Astrocyte of the spinal cord (primary cell): Measurements from ENCODE around the gene ELMOD3.
"Not testable (repeated sequence)": the region's sequence is repeated elsewhere in the genome, so short reads cannot be mapped to it uniquely, and the experiment has no call there.

Experiments
- DNase-seq: peaks from one replicate; pipeline ENCODE4 v3.0.0; 2011; ENCODE audit warnings: low read depth, low spot score
- H3K4me3 ChIP-seq: 2 replicates; pipeline ENCODE4 v1.5.1; 2011; ENCODE audit warnings: low read depth, mild to moderate bottlenecking, low read length, moderate library complexity
- CTCF ChIP-seq: IDR thresholded peaks from 2 replicates; pipeline ENCODE4 v1.5.1; 2012; ENCODE audit warnings: low read depth, mild to moderate bottlenecking, low read length, inconsistent platforms
- in situ Hi-C: cut with HindIII; loops from 2 replicates; pipeline ENCODE4 v1.10.0; 2017; ENCODE audit warnings: low sequenced_read_pairs

ELMOD3 gene

GRCh38 chr2:85378257-85378656 lies 23.7 kb downstream of the ELMOD3 start:
- TF ChIP-seq CTCF = no peak
- in situ Hi-C loops = no loop called here
- DNase-seq = no peak
- no peak overlapping the region for H3K4me3 ChIP-seq

GRCh38 chr2:85380048-85380447 lies 25.5 kb downstream of the ELMOD3 start:
- no peak for TF ChIP-seq CTCF
- in situ Hi-C loops = no loop called here
- no peak for DNase-seq
- no peak overlapping the region for H3K4me3 ChIP-seq

GRCh38 chr2:85383151-85383550 lies 28.6 kb downstream of the ELMOD3 start:
- in situ Hi-C loops, H3K4me3 ChIP-seq, DNase-seq: not testable (repeated sequence)

GRCh38 chr2:85383850-85384249 lies 29.3 kb downstream of the ELMOD3 start:
- in situ Hi-C loops = no loop called here
- DNase-seq = no peak
- H3K4me3 ChIP-seq = no peak overlapping the region
- TF ChIP-seq CTCF = no peak

- TF ChIP-seq CTCF = no peak
- no peak for DNase-seq
- H3K4me3 ChIP-seq = no peak overlapping the region
- in situ Hi-C loops = no loop called here
Observed at GRCh38 chr2:85385746-85386145, 31.2 kb downstream of the ELMOD3 start.

GRCh38 chr2:85387754-85388153 lies 33.2 kb downstream of the ELMOD3 start:
- no peak for DNase-seq
- in situ Hi-C loops = no loop called here
- H3K4me3 ChIP-seq = no peak overlapping the region
- no peak for TF ChIP-seq CTCF

GRCh38 chr2:85388878-85389538 lies 34.4 kb downstream of the ELMOD3 start:
- no peak for TF ChIP-seq CTCF
- in situ Hi-C loops = no loop called here
- DNase-seq = no peak
- H3K4me3 ChIP-seq = no peak overlapping the region
